HepG2 (cell line): ENCODE measurements around the gene CD320. TPM values are rescaled to one million over a fixed set of nuclear protein-coding genes. Genes with fewer than 3 reads are reported as not detected.

Experiments
- ATF6 ChIP-seq: sonication (generic); formaldehyde crosslinking; conservative IDR thresholded peaks from 2 replicates; pipeline ENCODE4 v1.4.0; 2020; ENCODE audit warnings: missing genetic modification reagents
- EEA1 ChIP-seq: sonication (generic); formaldehyde crosslinking; IDR thresholded peaks from 2 replicates; pipeline ENCODE4 v1.5.1; 2020; ENCODE audit warnings: mild to moderate bottlenecking, missing genetic modification reagents, borderline replicate concordance
- PRMT3 ChIP-seq: sonication (generic); formaldehyde crosslinking; IDR thresholded peaks from 2 replicates; pipeline ENCODE4 v1.8.1; 2022; ENCODE audit warnings: low read depth, mild to moderate bottlenecking, moderate library complexity, missing genetic modification reagents, borderline replicate concordance
- PTBP1 ChIP-seq: fragments of 200-400 bp; formaldehyde crosslinking; IDR thresholded peaks from 2 replicates; pipeline ENCODE4 v1.6.1; 2018; ENCODE audit warnings: low read length, low read depth; ENCODE audit not compliant: poor library complexity, severe bottlenecking
- TRIM22 ChIP-seq: fragments of 450-650 bp; IDR thresholded peaks from 2 replicates; pipeline ENCODE4 v1.6.1; 2017
- ZBTB21 ChIP-seq: sonication (generic); formaldehyde crosslinking; IDR thresholded peaks from 2 replicates; pipeline ENCODE4 v1.4.0; 2020; ENCODE audit warnings: missing genetic modification reagents
- ZNF496 ChIP-seq: sonication (generic); formaldehyde crosslinking; IDR thresholded peaks from 2 replicates; pipeline ENCODE4 v1.8.1; 2023; ENCODE audit warnings: mild to moderate bottlenecking, moderate library complexity, missing genetic modification reagents; ENCODE audit not compliant: insufficient replicate concordance
- ZNF577 ChIP-seq: sonication (generic); formaldehyde crosslinking; IDR thresholded peaks from 2 replicates; pipeline ENCODE4 v1.4.0; 2020; ENCODE audit warnings: mild to moderate bottlenecking, low read depth, missing genetic modification reagents, borderline replicate concordance
- polyA plus RNA-seq, 8 experiments: library from polyadenylated mRNA; depleted of rRNA in 3 of 8; stranded (reverse) in 7 of 8; unstranded in 1 of 8; fragments of >200 nt; fragmentation: Illumina TruSeq in 4 of 8; extraction: Trizol in 4 of 8; gene quantifications; 2 replicates each; pipeline versions ENCODE4 v1.2.1 to v1.2.3, GENCODE V29; 2011 to 2016; ENCODE audit warnings: low read depth in 4 of 8, missing spikeins in 1 of 8, mixed read lengths in 1 of 8; ENCODE audit not compliant: insufficient read depth in 1 of 8
- total RNA-seq, 5 experiments: library from RNA; depleted of rRNA; stranded (reverse); fragments of >200 nt; fragmentation: Illumina TruSeq; extraction: Trizol; gene quantifications; 2 replicates each; pipeline ENCODE4 v1.2.3, GENCODE V29; 2016; ENCODE audit warnings: low read depth in 1 of 5
- TF ChIP-seq, protein P1 (sequence below), 2 experiments: sonication (generic) in 1 of 2; formaldehyde crosslinking in 1 of 2; IDR thresholded peaks; 2 replicates each; pipeline versions ENCODE4 v1.4.0 to v1.6.1; 2016 to 2020; ENCODE audit warnings: borderline replicate concordance in 1 of 2, low read depth in 1 of 2, mild to moderate bottlenecking in 1 of 2, missing genetic modification reagents in 1 of 2
- TF ChIP-seq, protein P2 (sequence below): sonication (generic); formaldehyde crosslinking; IDR thresholded peaks from 2 replicates; pipeline ENCODE4 v1.4.0; 2020; ENCODE audit warnings: missing genetic modification reagents, mild to moderate bottlenecking, borderline replicate concordance

The CD320 gene
- total and polyA plus RNA-seq, 2 of the 13 experiments (the other 11 are each of a cell fraction or from before 2014, with no cell fraction given): 83.1 to 99.9 TPM

DNA sequence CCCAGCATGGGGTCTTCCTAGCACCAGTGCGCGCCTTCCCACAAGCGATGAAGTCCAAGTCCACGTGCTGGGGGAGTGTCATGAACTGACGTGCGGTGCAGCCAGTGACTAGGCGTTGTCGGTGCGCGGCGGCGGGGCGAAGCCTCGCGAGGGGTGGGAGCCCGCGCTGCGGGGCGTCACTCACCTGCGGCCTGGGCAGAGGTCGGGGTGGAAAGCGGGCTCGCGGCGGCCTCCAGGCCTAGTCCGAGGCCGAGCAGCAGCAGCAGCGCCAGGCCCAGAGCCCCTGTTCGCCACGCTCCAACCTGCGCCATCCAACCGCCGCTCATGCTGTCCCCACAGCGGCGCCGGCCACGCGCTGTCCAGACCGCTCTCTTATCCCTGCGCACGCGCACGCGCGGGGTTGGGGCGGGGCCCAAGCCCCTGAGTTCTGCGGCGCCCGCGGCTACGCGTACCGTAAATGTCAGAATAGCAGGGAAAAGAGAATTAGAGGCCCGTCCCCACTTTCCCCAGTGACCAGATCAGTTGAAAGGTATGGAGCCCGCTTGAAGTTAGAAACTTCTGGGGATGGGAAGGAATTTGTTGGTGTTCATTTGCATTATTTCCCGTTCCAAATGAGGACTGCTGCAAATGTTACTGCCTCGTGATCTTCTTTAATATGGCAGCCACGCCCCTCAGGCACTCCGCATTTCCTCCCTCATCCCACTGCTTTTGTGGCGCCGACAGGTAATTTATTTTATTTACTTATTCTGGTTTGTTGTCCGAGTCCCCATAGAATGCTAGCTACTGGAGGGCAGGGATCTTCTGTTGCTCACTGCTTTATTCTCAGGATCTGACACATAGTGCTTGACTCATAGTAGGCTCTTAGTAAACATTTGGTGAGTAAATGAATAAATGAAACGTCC is at the start of gene CD320 (continued):
- TF ChIP-seq ZNF496 (CRISPR knock-in tag) (no peak), ATF6 (CRISPR knock-in tag) (0 out of 2 replicates have a peak, but pooled peaks have one; percentile 69), PTBP1 (no peak), ZBTB21 (no peak; the same call in 1 of the 2 replicates), PRMT3 (CRISPR knock-in tag) (peak; percentile 86; the same call in 1 of the 2 replicates), ZNF577 (CRISPR knock-in tag) (no peak), TRIM22 (no peak), EEA1 (CRISPR knock-in tag) (peak; percentile 89; the same call in 1 of the 2 replicates)
- TF ChIP-seq, protein P1, sequence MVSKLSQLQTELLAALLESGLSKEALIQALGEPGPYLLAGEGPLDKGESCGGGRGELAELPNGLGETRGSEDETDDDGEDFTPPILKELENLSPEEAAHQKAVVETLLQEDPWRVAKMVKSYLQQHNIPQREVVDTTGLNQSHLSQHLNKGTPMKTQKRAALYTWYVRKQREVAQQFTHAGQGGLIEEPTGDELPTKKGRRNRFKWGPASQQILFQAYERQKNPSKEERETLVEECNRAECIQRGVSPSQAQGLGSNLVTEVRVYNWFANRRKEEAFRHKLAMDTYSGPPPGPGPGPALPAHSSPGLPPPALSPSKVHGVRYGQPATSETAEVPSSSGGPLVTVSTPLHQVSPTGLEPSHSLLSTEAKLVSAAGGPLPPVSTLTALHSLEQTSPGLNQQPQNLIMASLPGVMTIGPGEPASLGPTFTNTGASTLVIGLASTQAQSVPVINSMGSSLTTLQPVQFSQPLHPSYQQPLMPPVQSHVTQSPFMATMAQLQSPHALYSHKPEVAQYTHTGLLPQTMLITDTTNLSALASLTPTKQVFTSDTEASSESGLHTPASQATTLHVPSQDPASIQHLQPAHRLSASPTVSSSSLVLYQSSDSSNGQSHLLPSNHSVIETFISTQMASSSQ (IDR thresholded peaks at IDR 0.05; ENCODE audit: low read depth): no peak
- TF ChIP-seq, protein P1 (CRISPR knock-in tag; IDR thresholded peaks at IDR 0.05; ENCODE audit: borderline replicate concordance): peak; percentile 76; the same call in 1 of the 2 replicates
- TF ChIP-seq, protein P2, sequence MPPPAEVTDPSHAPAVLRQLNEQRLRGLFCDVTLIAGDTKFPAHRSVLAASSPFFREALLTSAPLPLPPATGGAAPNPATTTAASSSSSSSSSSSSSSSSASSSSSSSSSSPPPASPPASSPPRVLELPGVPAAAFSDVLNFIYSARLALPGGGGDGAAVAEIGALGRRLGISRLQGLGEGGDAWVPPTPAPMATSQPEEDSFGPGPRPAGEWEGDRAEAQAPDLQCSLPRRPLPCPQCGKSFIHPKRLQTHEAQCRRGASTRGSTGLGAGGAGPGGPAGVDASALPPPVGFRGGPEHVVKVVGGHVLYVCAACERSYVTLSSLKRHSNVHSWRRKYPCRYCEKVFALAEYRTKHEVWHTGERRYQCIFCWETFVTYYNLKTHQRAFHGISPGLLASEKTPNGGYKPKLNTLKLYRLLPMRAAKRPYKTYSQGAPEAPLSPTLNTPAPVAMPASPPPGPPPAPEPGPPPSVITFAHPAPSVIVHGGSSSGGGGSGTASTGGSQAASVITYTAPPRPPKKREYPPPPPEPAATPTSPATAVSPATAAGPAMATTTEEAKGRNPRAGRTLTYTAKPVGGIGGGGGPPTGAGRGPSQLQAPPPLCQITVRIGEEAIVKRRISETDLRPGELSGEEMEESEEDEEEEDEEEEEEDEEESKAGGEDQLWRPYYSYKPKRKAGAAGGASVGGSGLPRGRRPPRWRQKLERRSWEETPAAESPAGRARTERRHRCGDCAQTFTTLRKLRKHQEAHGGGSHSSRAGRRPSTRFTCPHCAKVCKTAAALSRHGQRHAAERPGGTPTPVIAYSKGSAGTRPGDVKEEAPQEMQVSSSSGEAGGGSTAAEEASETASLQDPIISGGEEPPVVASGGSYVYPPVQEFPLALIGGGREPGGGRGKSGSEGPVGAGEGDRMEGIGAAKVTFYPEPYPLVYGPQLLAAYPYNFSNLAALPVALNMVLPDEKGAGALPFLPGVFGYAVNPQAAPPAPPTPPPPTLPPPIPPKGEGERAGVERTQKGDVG: no peak
